ENCODE data around the gene CASKIN1.
"Not testable (repeated sequence)": the region's sequence is repeated elsewhere in the genome, so short reads cannot be mapped to it uniquely, and the experiment has no call there.

CASKIN1 gene

DNA sequence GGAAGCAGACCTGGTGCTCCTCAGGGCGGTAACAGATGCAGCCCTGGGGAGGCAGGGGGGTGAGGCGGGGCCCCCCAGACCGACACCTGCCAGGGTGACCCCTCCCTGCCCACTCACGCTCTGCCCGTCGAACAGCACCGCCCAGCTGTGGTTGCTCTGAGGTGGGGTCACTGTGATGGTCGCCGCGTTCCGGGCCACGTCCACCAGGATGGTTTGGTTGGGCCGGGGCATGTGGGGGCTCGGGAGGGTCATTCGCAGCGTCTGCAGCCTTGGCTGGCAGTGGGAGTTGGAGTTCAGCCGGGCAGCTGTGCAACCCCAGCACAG lies 13.6 kb upstream of the CASKIN1 start:
- no peak for DNase-seq

DNA sequence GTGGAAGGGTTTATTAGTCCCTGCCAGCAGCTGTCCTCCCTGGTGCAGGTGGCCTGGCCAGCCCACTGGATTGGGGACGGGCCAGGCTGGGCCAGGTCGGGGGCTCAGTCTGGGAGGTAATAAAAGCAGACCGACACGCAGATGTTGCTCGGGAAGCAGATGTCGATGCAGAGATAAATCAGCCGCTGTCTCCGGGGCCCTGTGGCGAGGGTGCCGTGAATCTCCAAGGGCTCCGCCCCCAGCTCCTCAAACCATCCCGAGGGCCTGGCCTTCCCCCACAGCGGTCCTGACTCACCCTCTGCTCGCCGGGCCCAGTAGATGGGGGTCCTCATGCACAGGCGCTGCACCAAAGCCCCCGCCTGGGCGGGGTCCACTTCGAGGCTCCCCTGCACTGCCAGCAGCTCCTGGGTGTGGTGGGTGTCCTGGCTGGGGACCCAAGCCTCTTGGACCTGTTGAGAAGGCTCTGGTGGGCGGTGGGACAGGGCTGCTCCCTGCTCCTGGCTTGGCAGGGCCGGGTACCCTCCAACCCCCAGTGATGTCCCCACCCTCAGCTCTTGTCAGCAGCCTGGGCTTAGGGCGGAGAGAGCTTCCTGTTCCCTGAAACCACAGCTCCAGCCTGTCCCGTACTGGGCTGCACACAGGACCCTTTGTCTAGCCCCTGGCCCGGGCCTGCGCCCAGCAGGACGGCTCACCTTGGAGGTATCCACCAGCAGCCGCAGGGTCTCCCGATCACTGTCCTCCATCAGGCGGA lies 13.0 kb upstream of the CASKIN1 start:
- no peak for DNase-seq

DNA sequence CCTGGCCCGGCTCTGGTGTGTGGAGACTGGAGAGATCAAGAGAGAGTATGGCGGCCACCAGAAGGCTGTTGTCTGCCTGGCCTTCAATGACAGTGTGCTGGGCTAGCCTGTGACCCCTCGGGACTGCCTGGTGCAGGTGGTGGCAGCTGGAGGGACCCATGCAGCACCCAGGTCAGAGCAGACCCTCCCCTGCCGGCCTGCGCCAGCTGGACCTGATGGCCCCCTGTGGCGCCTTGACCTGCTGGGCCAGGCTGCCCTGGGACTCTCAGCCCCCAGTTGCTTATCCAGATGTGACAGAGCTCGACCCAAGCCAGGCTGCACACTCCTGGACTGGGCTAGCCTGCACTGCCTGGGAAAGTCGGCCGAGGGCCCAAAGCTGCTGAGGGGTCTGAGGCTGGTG lies 12.4 kb upstream of the CASKIN1 start:
- DNase-seq, result no peak

DNA sequence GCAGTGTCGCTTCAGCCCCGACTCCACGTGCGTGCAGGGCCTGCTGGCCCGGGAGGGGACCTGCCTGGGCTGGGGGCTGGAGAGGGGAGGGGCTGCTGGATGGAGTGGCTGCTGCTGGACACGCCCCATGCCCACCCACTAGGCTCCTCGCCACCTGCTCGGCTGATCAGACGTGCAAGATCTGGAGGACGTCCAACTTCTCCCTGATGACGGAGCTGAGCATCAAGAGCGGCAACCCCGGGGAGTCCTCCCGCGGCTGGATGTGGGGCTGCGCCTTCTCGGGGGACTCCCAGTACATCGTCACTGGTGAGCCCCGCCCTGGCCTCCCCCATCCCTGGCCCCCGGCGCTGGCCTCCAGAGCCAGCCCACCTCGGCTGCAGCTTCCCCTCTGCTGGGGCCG lies 11.9 kb upstream of the CASKIN1 start:
- no peak for DNase-seq

DNA sequence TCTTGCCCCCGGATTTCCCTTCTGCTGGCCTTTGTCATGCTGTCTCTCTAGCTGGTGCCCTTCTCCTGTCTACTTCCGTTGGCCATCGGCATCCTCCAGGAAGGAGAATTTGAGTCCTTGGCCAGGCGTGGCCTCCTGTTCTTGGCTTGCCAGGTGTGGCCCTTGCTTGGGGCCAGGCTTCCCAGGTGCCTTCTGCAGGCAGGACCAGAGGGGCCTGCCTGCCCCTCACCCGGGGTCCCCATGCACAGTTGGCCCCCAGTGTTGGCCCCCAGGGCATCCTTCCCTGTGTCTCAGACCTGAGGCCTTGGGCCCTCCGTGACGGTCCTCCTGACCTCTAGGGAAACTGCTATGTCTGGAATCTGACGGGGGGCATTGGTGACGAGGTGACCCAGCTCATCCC lies 11.5 kb upstream of the CASKIN1 start:
- DNase-seq, result no peak

- no peak for DNase-seq
Measured at GRCh38 chr16:2206780-2207433, 10.5 kb upstream of the CASKIN1 start.

DNA sequence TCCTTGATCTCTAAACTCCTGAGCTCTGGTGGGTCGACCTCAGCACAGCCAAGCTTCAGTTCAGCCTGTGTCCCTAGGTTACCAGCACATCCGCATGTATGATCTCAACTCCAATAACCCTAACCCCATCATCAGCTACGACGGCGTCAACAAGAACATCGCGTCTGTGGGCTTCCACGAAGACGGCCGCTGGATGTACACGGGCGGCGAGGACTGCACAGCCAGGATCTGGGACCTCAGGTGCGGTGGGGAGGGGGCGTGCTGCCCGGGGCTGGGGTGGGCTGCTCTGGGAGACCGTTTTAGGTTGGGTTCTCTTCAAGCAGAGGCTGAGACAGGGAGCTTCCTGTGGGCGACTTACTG lies 10.0 kb upstream of the CASKIN1 start:
- no peak for DNase-seq

- no peak for DNase-seq
Measured at GRCh38 chr16:2205967-2206313, 9.5 kb upstream of the CASKIN1 start.

GRCh38 chr16:2205104-2205966 lies 8.9 kb upstream of the CASKIN1 start, which contains the start of gene MLST8:
Gene MLST8, plus strand, starts transcription at chr16:2205454. Its CDS starts 632 bp downstream, at chr16:2206086.
- DNase-seq, result no peak

DNA sequence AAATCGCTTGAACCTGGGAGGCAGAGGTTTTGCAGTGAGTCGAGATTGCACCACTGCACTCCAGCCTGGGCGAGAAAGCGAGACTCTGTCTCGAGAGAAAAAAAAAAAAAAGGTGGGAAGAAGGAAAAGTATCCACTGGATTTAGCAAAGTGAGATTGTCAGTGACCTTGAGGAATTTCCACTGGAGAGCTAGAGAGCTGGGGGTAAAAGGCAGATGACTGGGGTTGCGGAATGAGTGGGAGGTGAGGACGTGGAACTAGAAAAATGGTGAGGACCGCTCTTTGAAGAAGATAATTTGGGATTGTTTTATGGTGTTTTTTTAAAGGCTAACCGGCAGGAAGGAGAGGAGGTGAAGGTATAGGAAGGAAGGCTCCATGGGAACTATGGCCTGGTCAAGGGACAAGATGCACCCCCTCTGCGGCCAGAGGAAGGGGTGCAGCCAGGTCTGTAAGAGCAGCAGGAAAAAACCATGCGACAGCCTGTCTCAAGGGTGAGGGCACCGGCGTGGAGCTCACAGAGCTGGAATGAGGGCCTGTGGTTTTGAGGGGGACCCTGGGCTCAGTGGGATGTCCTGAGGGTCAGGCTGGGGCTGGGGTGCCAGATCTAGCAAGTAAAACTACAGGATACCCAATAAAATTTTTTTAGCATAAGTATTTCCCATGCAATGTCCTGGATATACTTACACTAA lies 8.2 kb upstream of the CASKIN1 start:
- DNase-seq, result no peak

DNA sequence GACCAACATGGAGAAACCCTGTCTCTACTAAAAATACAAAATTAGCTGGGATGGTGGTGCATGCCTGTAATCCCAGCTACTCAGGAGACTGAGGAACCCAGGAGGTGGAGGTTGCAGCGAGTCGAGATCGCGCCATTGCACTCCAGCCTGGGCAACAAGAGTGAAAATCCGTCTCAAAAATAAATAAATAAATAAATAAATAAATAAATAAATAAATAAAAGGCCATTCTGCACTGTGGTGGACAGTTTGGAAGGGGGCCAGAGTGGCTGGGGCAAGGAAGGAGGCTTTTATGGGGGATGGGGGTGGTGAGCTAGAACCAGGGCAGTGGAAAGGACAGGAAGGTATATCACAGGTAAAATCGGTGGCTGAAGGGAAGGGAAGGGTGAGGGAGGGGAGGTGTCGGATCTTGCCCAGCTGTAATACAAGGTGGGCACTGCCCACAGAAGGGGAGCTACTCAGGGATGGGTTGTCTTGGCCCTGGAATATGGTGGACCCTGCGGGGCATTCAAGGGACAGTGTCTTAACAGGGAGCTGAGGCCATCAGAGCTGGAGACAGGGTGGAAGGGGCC lies 6.8 kb upstream of the CASKIN1 start:
- not testable (repeated sequence) for DNase-seq

GRCh38 chr16:2200313-2200712 lies 3.9 kb upstream of the CASKIN1 start:
- DNase-seq, result no peak

DNA sequence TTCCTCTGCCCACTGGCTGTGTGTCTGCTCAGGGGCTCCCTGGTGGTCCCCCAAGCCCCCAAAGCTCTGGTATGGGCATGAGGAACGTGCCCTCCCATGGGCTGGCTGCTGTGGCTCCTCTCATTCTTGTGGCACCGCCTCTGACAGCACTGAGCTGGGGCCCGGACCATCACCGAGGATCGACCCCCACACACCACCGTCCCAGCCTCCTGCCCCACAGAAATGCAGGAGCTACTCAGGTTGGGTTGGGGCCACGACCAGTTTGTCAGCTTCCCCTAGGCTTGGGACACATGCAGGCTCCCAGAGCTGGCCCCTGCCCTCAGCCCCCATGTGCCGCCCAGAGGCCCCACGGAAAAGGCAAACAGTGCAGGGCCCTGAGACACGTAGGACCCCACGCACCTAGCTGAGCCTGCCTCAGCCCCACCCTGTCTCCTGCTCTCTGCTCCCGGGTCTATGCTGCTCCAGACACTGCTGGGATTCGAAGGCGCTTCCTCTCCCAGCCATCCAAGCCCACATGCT lies 3.3 kb upstream of the CASKIN1 start:
- no peak for DNase-seq

- no peak for DNase-seq
Measured at GRCh38 chr16:2199095-2199494, 2.7 kb upstream of the CASKIN1 start.

- DNase-seq, result no peak
Measured at GRCh38 chr16:2198283-2198682, 1.9 kb upstream of the CASKIN1 start.

- DNase-seq, result no peak
Measured at GRCh38 chr16:2197765-2198164, 1.4 kb upstream of the CASKIN1 start.

- DNase-seq, result no peak
Measured at GRCh38 chr16:2196981-2197511, 641 bp upstream of the CASKIN1 start.

DNA sequence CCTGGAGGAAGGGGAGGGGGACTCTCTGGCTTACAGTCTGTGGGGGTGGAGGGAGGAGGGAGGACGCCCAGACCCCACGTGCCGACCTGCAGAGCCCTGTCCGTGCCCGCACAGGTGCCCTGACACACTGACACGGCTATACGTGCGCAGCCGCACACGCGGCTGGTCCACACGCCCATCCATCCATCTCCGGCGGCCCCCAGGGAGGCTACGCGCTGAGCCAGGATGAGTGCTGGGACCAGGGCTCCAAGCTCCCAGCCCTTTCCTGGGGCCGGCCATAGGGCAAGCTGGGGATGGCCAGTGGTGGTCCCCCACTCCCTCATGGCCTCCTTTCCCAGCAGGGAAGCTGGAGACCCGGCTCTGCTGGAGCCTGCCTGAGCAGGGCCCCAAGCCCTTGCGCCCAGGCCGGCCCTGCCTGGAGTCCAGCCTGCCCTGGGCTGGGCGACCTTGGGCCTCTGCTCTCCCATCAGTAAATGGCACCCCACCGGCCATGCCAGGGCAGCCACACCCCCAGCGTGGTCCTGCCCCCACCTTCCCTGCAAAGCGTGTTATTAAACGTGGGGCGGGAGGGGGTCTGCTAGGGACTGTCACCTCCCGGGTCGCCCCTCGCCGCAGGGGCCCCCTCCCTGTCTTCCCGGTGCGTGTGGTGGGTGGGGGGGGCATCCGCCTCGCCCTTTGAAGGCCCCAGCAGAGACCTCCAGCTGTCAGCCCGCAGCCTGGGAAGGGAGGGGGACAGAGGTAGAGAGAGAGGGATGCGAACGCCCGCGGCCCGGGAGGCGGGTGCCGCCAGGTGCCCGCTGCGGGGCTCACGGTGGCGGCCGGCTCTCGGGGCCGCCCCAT lies 863 bp downstream of the CASKIN1 start:
- DNase-seq, result no peak

DNA sequence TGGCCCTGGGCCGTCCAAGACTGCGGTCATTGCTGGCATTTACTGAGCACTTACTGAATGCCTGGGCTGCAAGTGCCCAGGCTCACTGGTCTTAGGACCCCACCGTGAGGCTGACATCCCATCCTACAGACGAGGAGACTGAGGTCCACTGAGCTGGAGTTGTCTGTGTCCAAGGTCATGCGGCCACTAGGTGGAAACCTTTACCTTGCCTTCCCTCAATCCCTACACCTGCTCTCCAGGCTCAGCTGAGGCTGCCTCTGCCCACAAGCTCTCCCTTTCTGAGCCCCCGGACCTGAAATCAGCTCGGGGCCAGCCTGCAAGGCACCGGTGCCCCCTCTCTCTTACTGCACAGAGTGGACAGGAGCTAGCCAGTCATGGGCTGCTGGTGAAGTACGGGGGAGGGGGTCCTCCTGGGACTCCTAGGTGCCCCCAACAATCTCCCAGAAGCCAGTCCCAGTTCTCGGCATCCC lies 1.5 kb downstream of the CASKIN1 start:
- no peak for DNase-seq

- DNase-seq, result no peak
Measured at GRCh38 chr16:2194166-2194834, 2.1 kb downstream of the CASKIN1 start.

- no peak for DNase-seq
Measured at GRCh38 chr16:2191446-2191706, 5.0 kb downstream of the CASKIN1 start.

All from SIG-M5 (cell line).